ENCODE data around the gene NINJ2. TPM values are rescaled to one million over a fixed set of nuclear protein-coding genes. Genes with fewer than 3 reads are reported as not detected.

Gene NINJ2
- total RNA-seq, 1 donor from 2014 or later: not detected

GRCh38 chr12:673849-674248, 10.6 kb upstream of the NINJ2 start:
- H3K4me3 ChIP-seq (ENCODE audit: low read depth, low read length): no peak overlapping the region
- no peak for TF ChIP-seq CTCF (conservative IDR thresholded peaks at IDR 0.05; ENCODE audit: low read depth, low read length)
- DNase-seq (ENCODE audit: low read depth): no peak

GRCh38 chr12:669576-669945, 6.3 kb upstream of the NINJ2 start:
- no peak for DNase-seq (ENCODE audit: low read depth)
- TF ChIP-seq CTCF (conservative IDR thresholded peaks at IDR 0.05; ENCODE audit: low read depth, low read length): no peak
- H3K4me3 ChIP-seq (ENCODE audit: low read depth, low read length): no peak overlapping the region

GRCh38 chr12:668090-668481, 4.8 kb upstream of the NINJ2 start:
- no peak for DNase-seq (ENCODE audit: low read depth)
- no peak overlapping the region for H3K4me3 ChIP-seq (ENCODE audit: low read depth, low read length)
- TF ChIP-seq CTCF (conservative IDR thresholded peaks at IDR 0.05; ENCODE audit: low read depth, low read length): no peak

GRCh38 chr12:666766-667308, 3.6 kb upstream of the NINJ2 start:
- no peak for TF ChIP-seq CTCF (conservative IDR thresholded peaks at IDR 0.05; ENCODE audit: low read depth, low read length)
- H3K4me3 ChIP-seq (ENCODE audit: low read depth, low read length): no peak overlapping the region
- no peak for DNase-seq (ENCODE audit: low read depth)

- TF ChIP-seq CTCF (conservative IDR thresholded peaks at IDR 0.05; ENCODE audit: low read depth, low read length): no peak
- H3K4me3 ChIP-seq (ENCODE audit: low read depth, low read length): no peak overlapping the region
- DNase-seq (ENCODE audit: low read depth): no peak
Observed at GRCh38 chr12:666066-666465, 2.8 kb upstream of the NINJ2 start.

GRCh38 chr12:664779-665092, 1.5 kb upstream of the NINJ2 start:
- no peak for TF ChIP-seq CTCF (conservative IDR thresholded peaks at IDR 0.05; ENCODE audit: low read depth, low read length)
- no peak for DNase-seq (ENCODE audit: low read depth)
- no peak overlapping the region for H3K4me3 ChIP-seq (ENCODE audit: low read depth, low read length)

GRCh38 chr12:664075-664778, 982 bp upstream of the NINJ2 start:
- no peak for DNase-seq (ENCODE audit: low read depth)
- TF ChIP-seq CTCF (conservative IDR thresholded peaks at IDR 0.05; ENCODE audit: low read depth, low read length): no peak
- no peak overlapping the region for H3K4me3 ChIP-seq (ENCODE audit: low read depth, low read length)

All from epithelial cell of proximal tubule (primary cell).